ENCODE results near the gene MRTFA. TPM values are rescaled to one million over a fixed set of nuclear protein-coding genes. Genes with fewer than 3 reads are reported as not detected.

The MRTFA gene
- total and polyA plus RNA-seq, 9 of the 15 experiments (the other 6 are each of a cell fraction or from before 2014, with no cell fraction given): 0.84 to 21.1 (median 3.7) TPM

GRCh38 chr22:40636380-40637182, at the start of gene MRTFA (continued):
- no peak for TF ChIP-seq RERE (CRISPR knock-in tag; IDR thresholded peaks at IDR 0.05; ENCODE audit: borderline replicate concordance)
- peak in 1 of 2 experiments; percentile 35; a peak in 1 of 4 replicates for TF ChIP-seq RCOR1 (IDR thresholded peaks at IDR 0.05; ENCODE audit: borderline replicate concordance in 1 of 2, low read depth in 2 of 2, low read length in 2 of 2)
- no peak for TF ChIP-seq HNRNPLL (IDR thresholded peaks at IDR 0.05; ENCODE audit: low read depth, low read length, poor library complexity, severe bottlenecking)
- no peak for TF ChIP-seq ZNF165 (CRISPR knock-in tag; IDR thresholded peaks at IDR 0.05; ENCODE audit: borderline replicate concordance)
- TF ChIP-seq POLR2A (conservative IDR thresholded peaks at IDR 0.05): peak; percentile 84
- peak; percentile 99 for TF ChIP-seq ATF7 (IDR thresholded peaks at IDR 0.05)
- peak; percentile 34 for TF ChIP-seq HMGN3 (IDR thresholded peaks at IDR 0.05; ENCODE audit: borderline replicate concordance, extremely low read depth, insufficient read length, low read depth, low read length)
- TF ChIP-seq ZNF512 (tag; IDR thresholded peaks at IDR 0.05): no peak
- TF ChIP-seq TCFL5 (CRISPR knock-in tag; conservative IDR thresholded peaks at IDR 0.05): no peak
- TF ChIP-seq ZFX (CRISPR knock-in tag; IDR thresholded peaks at IDR 0.05): peak; percentile 86
- TF ChIP-seq ZNF609 (CRISPR knock-in tag; IDR thresholded peaks at IDR 0.05; ENCODE audit: borderline replicate concordance): no peak
- no peak for TF ChIP-seq ETS2 (tag; IDR thresholded peaks at IDR 0.05; ENCODE audit: borderline replicate concordance, poor library complexity, severe bottlenecking)
- TF ChIP-seq OTX1 (CRISPR knock-in tag; IDR thresholded peaks at IDR 0.05): no peak
- TF ChIP-seq ZNF584 (CRISPR knock-in tag; IDR thresholded peaks at IDR 0.05; ENCODE audit: low read depth): no peak
- peak; percentile 82 for TF ChIP-seq U2AF1 (optimal IDR thresholded peaks at IDR 0.05; ENCODE audit: low read depth, low read length)
